H9 (cell line): Measurements from ENCODE around the gene OR5D18. TPM values are rescaled to one million over a fixed set of nuclear protein-coding genes. Genes with fewer than 3 reads are reported as not detected.

Experiments
- DNase-seq: peaks from one replicate; pipeline ENCODE4 v3.0.0-alpha.2; 2017
- H2AFZ ChIP-seq: one replicate; pipeline ENCODE4 v1.6.1; 2013; ENCODE audit warnings: mild to moderate bottlenecking, low read length, control low read depth, moderate library complexity
- H2AK5ac ChIP-seq: 2 replicates; pipeline ENCODE4 v1.6.1; 2013; ENCODE audit warnings: low read length, control low read depth, mixed read lengths; ENCODE audit not compliant: insufficient read length
- H2BK120ac ChIP-seq: one replicate; pipeline ENCODE4 v1.6.1; 2013; ENCODE audit warnings: low read depth, mild to moderate bottlenecking, low read length, control low read depth, inconsistent platforms; ENCODE audit not compliant: poor library complexity, severe bottlenecking
- H2BK12ac ChIP-seq: 2 replicates; pipeline ENCODE4 v1.6.1; 2013; ENCODE audit warnings: low read length, control low read depth, mixed read lengths, low read depth; ENCODE audit not compliant: insufficient read length
- H2BK15ac ChIP-seq: 2 replicates; pipeline ENCODE4 v1.6.1; 2013; ENCODE audit warnings: low read depth, low read length, control low read depth
- H2BK20ac ChIP-seq: one replicate; pipeline ENCODE4 v1.6.1; 2013; ENCODE audit warnings: low read depth, mild to moderate bottlenecking, low read length, control low read depth, inconsistent platforms; ENCODE audit not compliant: poor library complexity, severe bottlenecking
- H2BK5ac ChIP-seq: 2 replicates; pipeline ENCODE4 v1.6.1; 2013; ENCODE audit warnings: low read length, control low read depth, mixed read lengths; ENCODE audit not compliant: insufficient read length
- H3K14ac ChIP-seq: 2 replicates; pipeline ENCODE4 v1.6.1; 2013; ENCODE audit warnings: low read length, control low read depth; ENCODE audit not compliant: insufficient read depth
- H3K18ac ChIP-seq: 2 replicates; pipeline ENCODE4 v1.6.1; 2013; ENCODE audit warnings: low read depth, mild to moderate bottlenecking, mixed read lengths, low read length, control low read depth; ENCODE audit not compliant: insufficient read length
- H3K23ac ChIP-seq: 2 replicates; pipeline ENCODE4 v1.6.1; 2013; ENCODE audit warnings: low read length, control low read depth, mixed read lengths, low read depth; ENCODE audit not compliant: insufficient read length
- H3K23me2 ChIP-seq: 2 replicates; pipeline ENCODE4 v1.6.1; 2013; ENCODE audit warnings: low read depth, mild to moderate bottlenecking, mixed read lengths, low read length, control low read depth; ENCODE audit not compliant: insufficient read length, poor library complexity, severe bottlenecking
- H3K27ac ChIP-seq: 2 replicates; pipeline ENCODE4 v1.5.1; 2013; ENCODE audit warnings: low read length, control low read depth, mixed read lengths, low read depth; ENCODE audit not compliant: insufficient read length
- H3K27me3 ChIP-seq: 2 replicates; pipeline ENCODE4 v1.6.1; 2013; ENCODE audit warnings: low read length, control low read depth, inconsistent platforms; ENCODE audit not compliant: insufficient read depth
- H3K4ac ChIP-seq: 2 replicates; pipeline ENCODE4 v1.6.1; 2013; ENCODE audit warnings: low read depth, mild to moderate bottlenecking, control low read depth, inconsistent platforms, low read length, moderate library complexity
- H3K4me1 ChIP-seq: 2 replicates; pipeline ENCODE4 v1.6.1; 2013; ENCODE audit warnings: low read length, control low read depth, inconsistent platforms; ENCODE audit not compliant: insufficient read depth
- H3K4me2 ChIP-seq: 2 replicates; pipeline ENCODE4 v1.6.1; 2013; ENCODE audit warnings: low read length, control low read depth, mixed read lengths; ENCODE audit not compliant: insufficient read length, insufficient read depth
- H3K56ac ChIP-seq: 2 replicates; pipeline ENCODE4 v1.6.1; 2013; ENCODE audit warnings: low read depth, mild to moderate bottlenecking, mixed read lengths, low read length, control low read depth; ENCODE audit not compliant: insufficient read length
- H3K79me1 ChIP-seq: 2 replicates; pipeline ENCODE4 v1.6.1; 2013; ENCODE audit warnings: low read depth, mild to moderate bottlenecking, moderate library complexity, low read length, control low read depth, inconsistent platforms; ENCODE audit not compliant: insufficient read depth, poor library complexity, severe bottlenecking
- H3K79me2 ChIP-seq: 2 replicates; pipeline ENCODE4 v1.6.1; 2013; ENCODE audit warnings: low read length, control low read depth, inconsistent platforms; ENCODE audit not compliant: insufficient read depth
- H3K9ac ChIP-seq: 2 replicates; pipeline ENCODE4 v1.6.1; 2013; ENCODE audit warnings: low read length, control low read depth, mixed read lengths; ENCODE audit not compliant: insufficient read length; ENCODE audit errors: extremely low read depth
- H3K9me3 ChIP-seq: one replicate; pipeline ENCODE4 v1.6.1; 2013; ENCODE audit warnings: low read depth, low read length, inconsistent platforms; ENCODE audit not compliant: control insufficient read depth
- H3T11ph ChIP-seq: one replicate; pipeline ENCODE4 v1.6.1; 2013; ENCODE audit warnings: mild to moderate bottlenecking, low read length, control low read depth, inconsistent platforms
- H4K20me1 ChIP-seq: one replicate; pipeline ENCODE4 v1.6.1; 2013; ENCODE audit not compliant: control insufficient read depth, insufficient read length, insufficient read depth
- H4K5ac ChIP-seq: 2 replicates; pipeline ENCODE4 v1.6.1; 2013; ENCODE audit warnings: low read depth, mild to moderate bottlenecking, mixed read lengths, low read length, control low read depth; ENCODE audit not compliant: insufficient read length
- H4K8ac ChIP-seq: replicated peaks from 2 replicates; pipeline ENCODE4 v1.6.1; 2013; ENCODE audit warnings: low read length, control low read depth, mixed read lengths, low read depth; ENCODE audit not compliant: insufficient read length
- H4K91ac ChIP-seq: 2 replicates; pipeline ENCODE4 v1.6.1; 2013; ENCODE audit warnings: low read depth, mild to moderate bottlenecking, moderate library complexity, mixed read lengths, low read length, control low read depth; ENCODE audit not compliant: insufficient read length
- H3K27ac Mint-ChIP-seq, 3 experiments: 2 replicates in 2 of 3; 3 replicates in 1 of 3; pipeline ENCODE4 v1.8.0; 2020 to 2021; ENCODE audit warnings: mixed read lengths in 3 of 3, mild to moderate bottlenecking in 1 of 3, moderate library complexity in 1 of 3
- H3K27me3 Mint-ChIP-seq: 2 replicates; pipeline ENCODE4 v1.8.0; 2021; ENCODE audit warnings: low read depth, mild to moderate bottlenecking, moderate library complexity, mixed read lengths
- H3K36me3 Mint-ChIP-seq, 3 experiments: 2 replicates in 2 of 3; 3 replicates in 1 of 3; pipeline ENCODE4 v1.8.0; 2020 to 2021; ENCODE audit warnings: low read depth in 3 of 3, mixed read lengths in 3 of 3; ENCODE audit not compliant: insufficient read depth in 1 of 3
- H3K4me1 Mint-ChIP-seq, 2 experiments: 2 replicates each; pipeline ENCODE4 v1.8.0; 2020; ENCODE audit warnings: mixed read lengths in 2 of 2
- H3K4me3 Mint-ChIP-seq, 2 experiments: 2 replicates in 1 of 2; 3 replicates in 1 of 2; pipeline ENCODE4 v1.8.0; 2020 to 2021; ENCODE audit warnings: mild to moderate bottlenecking in 2 of 2, mixed read lengths in 2 of 2, moderate library complexity in 1 of 2
- H3K9me3 Mint-ChIP-seq, 2 experiments: 2 replicates in 1 of 2; 3 replicates in 1 of 2; pipeline ENCODE4 v1.8.0; 2020; ENCODE audit warnings: mild to moderate bottlenecking in 2 of 2, mixed read lengths in 2 of 2, moderate library complexity in 1 of 2
- CTCF ChIP-seq: fragments of 200-600 bp; sonication (generic); conservative IDR thresholded peaks from 3 replicates; pipeline ENCODE4 v1.8.0; 2021; ENCODE audit warnings: antibody characterized with exemption, mild to moderate bottlenecking
- WGBS: extraction: QIAGEN DNeasy Blood & Tissue Kit; methylation state at CpG from one replicate; pipeline ENCODE4 v1.1.7; 2013; ENCODE audit warnings: missing lambda C conversion rate, low lambda C conversion rate, mixed read lengths; ENCODE audit not compliant: insufficient read length; ENCODE audit errors: extremely low coverage; 5-methylcytosine and 5-hydroxymethylcytosine counted together
- total RNA-seq: library from RNA; stranded (reverse); gene quantifications from 2 replicates; pipeline ENCODE4 v1.2.1, GENCODE V29; 2021

The OR5D18 gene
- total RNA-seq, 1 experiment from 2014 or later = not detected

GRCh38 chr11:55811067-55811466 is 8.4 kb upstream of the OR5D18 start, which contains the start of gene OR5L1:
Gene OR5L1 (plus strand): TSS chr11:55811367. CDS start chr11:55811467, 100 bp downstream.
- peaks cover 0 to 31% (median 10%) of the 10 kb centered on the region in 3 experiments; a peak in 5 of 7 replicates for H3K36me3 Mint-ChIP-seq
- H2BK5ac ChIP-seq = no peak within 1 kb of the TSS
- H3K27me3 Mint-ChIP-seq = no peaks in the 10 kb centered on the region; the same call in 1 of the 2 replicates
- H3K23me2 ChIP-seq = no peaks in the 10 kb centered on the region
- H3K27ac ChIP-seq = no peak within 1 kb of the TSS
- H3K4me1 Mint-ChIP-seq = no peaks in the 10 kb centered on the region
- no peak within 1 kb of the TSS for H2BK120ac ChIP-seq
- H3K14ac ChIP-seq = no peak within 1 kb of the TSS
- no peak within 1 kb of the TSS for H2AFZ ChIP-seq
- no peak within 1 kb of the TSS for H3K18ac ChIP-seq
- no peak for TF ChIP-seq CTCF
- no peak within 1 kb of the TSS for H4K8ac ChIP-seq
- peaks cover 64% of the 10 kb centered on the region for H3K9me3 ChIP-seq
- peaks cover 87% of the 10 kb centered on the region in 2 experiments for H3K9me3 Mint-ChIP-seq
- H3K9ac ChIP-seq = no peak within 1 kb of the TSS
- no peak for DNase-seq
- no peak within 1 kb of the TSS for H3K4ac ChIP-seq
- no peak within 1 kb of the TSS for H4K91ac ChIP-seq
- no peak within 1 kb of the TSS for H2BK15ac ChIP-seq
- H2BK12ac ChIP-seq = no peak within 1 kb of the TSS
- no peaks in the 10 kb centered on the region for H3K79me1 ChIP-seq
- H3K4me1 ChIP-seq = no peaks in the 10 kb centered on the region
- H3K56ac ChIP-seq = no peak within 1 kb of the TSS
- no peak within 1 kb of the TSS for H3K27ac Mint-ChIP-seq
- WGBS = no CpG with 5 or more reads among the region's 1 CpG
- no peaks in the 10 kb centered on the region for H3K27me3 ChIP-seq
- no peak within 1 kb of the TSS for H2AK5ac ChIP-seq
- H3K79me2 ChIP-seq = no peaks in the 10 kb centered on the region
- H3K4me2 ChIP-seq = no peak within 1 kb of the TSS
- no peak within 1 kb of the TSS for H3K23ac ChIP-seq
- H4K5ac ChIP-seq = no peak within 1 kb of the TSS
- H4K20me1 ChIP-seq = no peaks in the 10 kb centered on the region
- H3K4me3 Mint-ChIP-seq = no peak within 1 kb of the TSS
- no peak within 1 kb of the TSS for H2BK20ac ChIP-seq
- H3T11ph ChIP-seq = no peak within 1 kb of the TSS
